ENCODE results near the gene C10orf105.

C10orf105 gene

GRCh38 chr10:71671994-71672946, 47.3 kb downstream of the C10orf105 start:
- no peak for TF ChIP-seq REST (IDR thresholded peaks at IDR 0.05; ENCODE audit: insufficient read depth in 1 of 2, low read depth in 2 of 2, low read length in 2 of 2)
- no peak for TF ChIP-seq FOXP2 (optimal IDR thresholded peaks at IDR 0.05; ENCODE audit: borderline replicate concordance, extremely low read depth, extremely low read length, insufficient read depth)
- no peak for TF ChIP-seq TAF1 (IDR thresholded peaks at IDR 0.05; ENCODE audit: borderline replicate concordance, insufficient read depth, low read length)
- TF ChIP-seq SIN3A (IDR thresholded peaks at IDR 0.05; ENCODE audit: borderline replicate concordance, insufficient read depth, low read length) = no peak
- no peak for TF ChIP-seq POLR2AphosphoS5 (IDR thresholded peaks at IDR 0.05; ENCODE audit: low read depth, low read length)

- TF ChIP-seq FOXP2 (optimal IDR thresholded peaks at IDR 0.05; ENCODE audit: borderline replicate concordance, extremely low read depth, extremely low read length, insufficient read depth) (no peak), POLR2AphosphoS5 (IDR thresholded peaks at IDR 0.05; ENCODE audit: low read depth, low read length) (no peak), REST (IDR thresholded peaks at IDR 0.05; ENCODE audit: insufficient read depth in 1 of 2, low read depth in 2 of 2, low read length in 2 of 2) (no peak), TAF1 (IDR thresholded peaks at IDR 0.05; ENCODE audit: borderline replicate concordance, insufficient read depth, low read length) (no peak), SIN3A (IDR thresholded peaks at IDR 0.05; ENCODE audit: borderline replicate concordance, insufficient read depth, low read length) (no peak)
Observed at GRCh38 chr10:71667387-71667752, 52.2 kb downstream of the C10orf105 start.

- TF ChIP-seq REST (IDR thresholded peaks at IDR 0.05; ENCODE audit: insufficient read depth in 1 of 2, low read depth in 2 of 2, low read length in 2 of 2) (no peak), SIN3A (IDR thresholded peaks at IDR 0.05; ENCODE audit: borderline replicate concordance, insufficient read depth, low read length) (no peak), FOXP2 (optimal IDR thresholded peaks at IDR 0.05; ENCODE audit: borderline replicate concordance, extremely low read depth, extremely low read length, insufficient read depth) (no peak)
Observed at GRCh38 chr10:71666639-71667386, 52.8 kb downstream of the C10orf105 start.

GRCh38 chr10:71665456-71665855, 54.1 kb downstream of the C10orf105 start:
- no peak for TF ChIP-seq POLR2AphosphoS5 (IDR thresholded peaks at IDR 0.05; ENCODE audit: low read depth, low read length)

- no peak for TF ChIP-seq SIN3A (IDR thresholded peaks at IDR 0.05; ENCODE audit: borderline replicate concordance, insufficient read depth, low read length)
- no peak for TF ChIP-seq REST (IDR thresholded peaks at IDR 0.05; ENCODE audit: insufficient read depth in 1 of 2, low read depth in 2 of 2, low read length in 2 of 2)
- TF ChIP-seq FOXP2 (optimal IDR thresholded peaks at IDR 0.05; ENCODE audit: borderline replicate concordance, extremely low read depth, extremely low read length, insufficient read depth) = no peak
- no peak for TF ChIP-seq POLR2AphosphoS5 (IDR thresholded peaks at IDR 0.05; ENCODE audit: low read depth, low read length)
- TF ChIP-seq TAF1 (IDR thresholded peaks at IDR 0.05; ENCODE audit: borderline replicate concordance, insufficient read depth, low read length) = no peak
Observed at GRCh38 chr10:71664585-71664984, 55.0 kb downstream of the C10orf105 start.
